Endothelial cell of umbilical vein (primary cell): ENCODE measurements around the gene NCF4. TPM values are rescaled to one million over a fixed set of nuclear protein-coding genes. Genes with fewer than 3 reads are reported as not detected.

Experiments used
- BruUV-seq: library from RNA; stranded (reverse); fragments of 400-500 nt; replicated peaks from 2 replicates; lab custom pipeline; 2021; lab: Mats Ljungman, UMichigan
- CTCF ChIA-PET: fragments of 300-600, 350-600 bp; sonication (Branson Sonifier 250); formaldehyde crosslinking; loops from one replicate; lab custom pipeline; 2021; ENCODE audit warnings: antibody characterized with exemption, inconsistent platforms; lab: Charles Lee
- POLR2A ChIA-PET: fragments of 300-600, 350-600 bp; sonication (Branson Sonifier 250); formaldehyde crosslinking; loops from one replicate; lab custom pipeline; 2021; ENCODE audit warnings: antibody characterized with exemption, inconsistent platforms; lab: Charles Lee
- DNase-seq: peaks from one replicate; pipeline ENCODE4 v3.0.0-alpha.2; 2011; ENCODE audit warnings: low read depth, low spot score
- FAIRE-seq: peaks from 2 replicates; lab custom pipeline; 2011; peaks lifted over from hg19 to GRCh38; lab: Jason Lieb, UNC
- H2AFZ ChIP-seq: 2 replicates; pipeline ENCODE4 v1.6.0; 2012; ENCODE audit warnings: low read depth, low read length, control low read depth, inconsistent platforms
- H3K27ac ChIP-seq: 2 replicates; pipeline ENCODE4 v1.5.1; 2011; ENCODE audit warnings: low read depth, mild to moderate bottlenecking, control low read depth, low read length, moderate library complexity; ENCODE audit not compliant: insufficient read depth
- H3K27me3 ChIP-seq, 2 experiments: 2 replicates each; pipeline versions ENCODE4 v1.6.0 to v1.6.1; 2011; ENCODE audit warnings: low read length in 2 of 2, mixed read lengths in 1 of 2; ENCODE audit not compliant: control insufficient read depth in 2 of 2, insufficient read depth in 2 of 2
- H3K36me3 ChIP-seq, 2 experiments: 2 replicates in 1 of 2; 3 replicates in 1 of 2; pipeline ENCODE4 v1.5.1; 2011; ENCODE audit warnings: low read length in 2 of 2, mild to moderate bottlenecking in 1 of 2, moderate library complexity in 1 of 2; ENCODE audit not compliant: control insufficient read depth in 2 of 2, insufficient read depth in 2 of 2; ENCODE audit errors: extremely low read depth in 1 of 2
- H3K4me1 ChIP-seq: 3 replicates; pipeline ENCODE4 v1.5.1; 2011; ENCODE audit warnings: mild to moderate bottlenecking, low read length; ENCODE audit not compliant: control insufficient read depth, insufficient read depth; ENCODE audit errors: extremely low read depth
- H3K4me2 ChIP-seq: 2 replicates; pipeline ENCODE4 v1.6.1; 2011; ENCODE audit warnings: low read length, control low read depth, mixed read lengths; ENCODE audit not compliant: insufficient read depth
- H3K4me3 ChIP-seq, 3 experiments: fragments of 200-600 bp in 1 of 3; sonication (generic), shearing (Covaris generic) in 1 of 3; replicated peaks in 1 of 3; 2 replicates each; pipeline ENCODE4 v1.5.1; 2011 to 2016; ENCODE audit warnings: control low read depth in 3 of 3, low read length in 3 of 3, mild to moderate bottlenecking in 2 of 3, inconsistent platforms in 1 of 3, low read depth in 1 of 3, moderate library complexity in 1 of 3; ENCODE audit not compliant: insufficient read depth in 1 of 3
- H3K79me2 ChIP-seq: 2 replicates; pipeline ENCODE4 v1.6.0; 2012; ENCODE audit warnings: low read length, inconsistent platforms; ENCODE audit not compliant: control insufficient read depth, insufficient read depth
- H3K9ac ChIP-seq: replicated peaks from 2 replicates; pipeline ENCODE3; 2011; ENCODE audit warnings: low read length, control low read depth; ENCODE audit not compliant: insufficient read depth; ENCODE audit errors: extremely low read depth
- H3K9me1 ChIP-seq: replicated peaks from 3 replicates; pipeline ENCODE4 v1.6.0; 2011; ENCODE audit warnings: mild to moderate bottlenecking, low read length; ENCODE audit not compliant: control insufficient read depth, insufficient read depth; ENCODE audit errors: extremely low read depth
- H3K9me3 ChIP-seq: replicated peaks from 2 replicates; pipeline ENCODE4 v1.5.1; 2012; ENCODE audit warnings: low read length, inconsistent platforms; ENCODE audit not compliant: control insufficient read depth, insufficient read depth
- H4K20me1 ChIP-seq: replicated peaks from 2 replicates; pipeline ENCODE3; 2011; ENCODE audit warnings: mild to moderate bottlenecking, low read length; ENCODE audit not compliant: control insufficient read depth, insufficient read depth; ENCODE audit errors: extremely low read depth
- CTCF ChIP-seq, 2 donors: IDR thresholded peaks; 1 replicate in 1 of 2; 2 replicates in 1 of 2; pipeline ENCODE4 v1.5.1; 2011; ENCODE audit warnings: low read length in 2 of 2, mild to moderate bottlenecking in 2 of 2, moderate library complexity in 2 of 2, control low read depth in 1 of 2, inconsistent platforms in 1 of 2, low read depth in 1 of 2; ENCODE audit not compliant: insufficient read depth in 1 of 2; ENCODE audit errors: extremely low read depth in 1 of 2
- EZH2 ChIP-seq: IDR thresholded peaks from 2 replicates; pipeline ENCODE4 v1.6.1; 2012; ENCODE audit warnings: borderline replicate concordance, low read depth, mild to moderate bottlenecking, moderate library complexity, low read length, inconsistent platforms; ENCODE audit not compliant: severe bottlenecking
- FOS ChIP-seq: IDR thresholded peaks from 2 replicates; pipeline ENCODE4 v1.6.1; 2011; ENCODE audit warnings: mild to moderate bottlenecking, low read length, moderate library complexity, borderline replicate concordance; ENCODE audit not compliant: insufficient read depth
- GATA2 ChIP-seq: IDR thresholded peaks from 2 replicates; pipeline ENCODE4 v1.7.0; 2011; ENCODE audit warnings: low read depth, mild to moderate bottlenecking, moderate library complexity, mixed read lengths, low read length; ENCODE audit not compliant: insufficient read length, insufficient read depth
- JUN ChIP-seq: IDR thresholded peaks from 2 replicates; pipeline ENCODE4 v1.6.1; 2011; ENCODE audit warnings: borderline replicate concordance, low read depth; ENCODE audit not compliant: insufficient read length, insufficient read depth
- MAX ChIP-seq: IDR thresholded peaks from 2 replicates; pipeline ENCODE4 v1.6.1; 2011; ENCODE audit not compliant: insufficient read depth, insufficient read length
- MYC ChIP-seq: IDR thresholded peaks from one replicate; pipeline ENCODE4 v1.6.1; 2011; ENCODE audit warnings: mild to moderate bottlenecking, low read depth, low read length
- POLR2A ChIP-seq: IDR thresholded peaks from 2 replicates; pipeline ENCODE4 v1.6.1; 2012; ENCODE audit warnings: low read depth, mild to moderate bottlenecking, control low read depth, low read length
- POLR2AphosphoS5 ChIP-seq: IDR thresholded peaks from 2 replicates; pipeline ENCODE4 v1.6.1; 2012; ENCODE audit warnings: low read depth, mild to moderate bottlenecking, control low read depth, low read length, moderate library complexity; ENCODE audit not compliant: insufficient read depth
- dilution Hi-C: fragments of 300-500 bp; cut with MboI; formaldehyde crosslinking; loops from one replicate; pipeline ENCODE4 v1.15.0; 2019; ENCODE audit warnings: low sequenced_read_pairs; ENCODE audit not compliant: extremely low pct_ligation_motif_present
- intact Hi-C: fragments of 100-400 bp; cut with micrococcal nuclease; formaldehyde crosslinking; loops from one replicate; pipeline ENCODE4 v1.10.0; 2022
- polyA plus RNA-seq, 4 experiments: library from polyadenylated mRNA; depleted of rRNA in 3 of 4; stranded (reverse) in 3 of 4; unstranded in 1 of 4; fragments of >200 nt; gene quantifications; 2 replicates each; pipeline versions ENCODE4 v1.2.1 to v1.2.3, GENCODE V29; 2011 to 2012; ENCODE audit warnings: missing spikeins in 1 of 4
- total RNA-seq: library from RNA; stranded (reverse); gene quantifications from 2 replicates; pipeline ENCODE4 v1.2.3, GENCODE V29; 2021

Gene NCF4
- total and polyA plus RNA-seq, 2 donors (not counting 3 experiments of a cell fraction or from before 2014, with no cell fraction given), result 0.07 TPM; not detected in 1

- Histone ChIP-seq H3K9me3 (no peaks in the 10 kb centered on the region), H2AFZ (no peak overlapping the region), H3K9ac (no peak overlapping the region), H3K27me3 (peaks cover 7 to 9% of the 10 kb centered on the region in 2 experiments), H4K20me1 (no peaks in the 10 kb centered on the region), H3K4me2 (no peak overlapping the region), H3K79me2 (no peaks in the 10 kb centered on the region), H3K4me1 (no peaks in the 10 kb centered on the region), H3K36me3 (no peaks in the 10 kb centered on the region), H3K9me1 (no peaks in the 10 kb centered on the region), H3K27ac (no peak overlapping the region), H3K4me3 (no peak overlapping the region)
- intact Hi-C loops, result no loop called here
- DNase-seq (no peak), FAIRE-seq (no peak)
- CTCF ChIA-PET, result interaction anchor here (0.7 to 6.5 kb wide), 8 partner anchors 8 to 312 kb away, joined by 3 to 149 read pairs (median 4); no protein-coding TSS in a partner anchor
- TF ChIP-seq EZH2, result no peak
- no peak for TF ChIP-seq POLR2AphosphoS5
- TF ChIP-seq GATA2, result no peak
- TF ChIP-seq MAX, result no peak
- no peak for TF ChIP-seq POLR2A
- TF ChIP-seq JUN, result no peak
- no peak for TF ChIP-seq FOS
- TF ChIP-seq MYC, result no peak
- TF ChIP-seq CTCF (IDR thresholded peaks at IDR 0.05; ENCODE audit: extremely low read depth in 1 of 2, insufficient read depth in 1 of 2, low read depth in 1 of 2, low read length in 2 of 2), result no peak
- no TSS peak for BruUV-seq
- POLR2A ChIA-PET, result no interaction called here
- dilution Hi-C loops, result no loop called here
Measured at GRCh38 chr22:36858966-36859365, 1.8 kb upstream of the NCF4 start.
